Activated CD4-positive, alpha-beta T cell treated with anti-CD3 and anti-CD28 coated beads for 4 hours (primary cell): ENCODE data around the gene MYO7B.

Experiments used
- DNase-seq, 2 donors: peaks; one replicate each; pipeline ENCODE4 v3.0.0-alpha.2; 2020

MYO7B gene

DNA sequence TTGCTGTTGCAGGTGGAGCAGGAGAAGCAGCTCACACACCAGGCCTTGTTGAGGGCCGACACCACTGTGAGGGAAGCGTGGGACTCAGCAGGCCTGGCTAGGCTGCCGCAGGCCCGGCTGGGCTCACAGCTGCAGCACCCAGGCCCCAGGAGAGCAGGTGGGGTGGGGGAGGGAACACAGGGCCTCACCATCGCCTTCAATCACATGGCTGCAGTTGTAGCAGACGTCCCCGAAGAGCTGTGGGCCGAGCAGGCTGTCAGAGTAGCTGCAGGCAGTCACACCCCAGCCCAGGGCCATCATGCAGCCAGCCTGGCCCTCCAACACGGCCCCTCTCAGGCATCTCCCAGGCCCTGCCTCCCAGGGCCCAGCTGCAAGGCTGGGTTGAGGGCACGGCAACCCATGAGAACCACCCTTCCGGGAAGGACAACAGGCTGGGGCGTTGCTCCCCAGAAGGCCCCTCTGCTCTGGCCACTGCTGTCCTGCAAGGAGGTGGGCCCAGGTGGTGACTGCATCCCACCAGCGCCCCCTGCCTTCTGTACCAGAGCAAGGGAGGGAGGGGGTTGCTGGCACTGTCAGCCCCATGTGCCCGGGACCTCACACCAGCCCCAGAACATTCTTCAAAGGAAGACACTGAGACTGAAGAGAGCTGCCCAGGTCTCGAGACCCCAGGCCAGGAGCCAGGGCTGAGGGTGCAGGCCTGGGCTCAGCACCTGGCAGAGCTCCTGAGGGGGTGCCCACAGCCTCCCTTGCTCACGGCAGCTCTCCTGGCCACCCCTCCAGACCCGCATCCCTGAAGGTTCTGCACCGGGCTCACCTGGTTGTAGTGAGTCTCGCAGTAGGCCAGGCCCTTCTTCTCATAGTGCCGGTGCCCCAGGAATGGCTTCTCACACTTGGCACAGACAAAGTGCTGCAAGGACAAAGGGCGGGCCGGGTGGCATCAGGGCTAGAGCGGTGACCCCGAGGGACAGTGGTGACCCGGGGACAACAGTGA is 104.9 kb downstream of the MYO7B start:
- DNase-seq = no peak

DNA sequence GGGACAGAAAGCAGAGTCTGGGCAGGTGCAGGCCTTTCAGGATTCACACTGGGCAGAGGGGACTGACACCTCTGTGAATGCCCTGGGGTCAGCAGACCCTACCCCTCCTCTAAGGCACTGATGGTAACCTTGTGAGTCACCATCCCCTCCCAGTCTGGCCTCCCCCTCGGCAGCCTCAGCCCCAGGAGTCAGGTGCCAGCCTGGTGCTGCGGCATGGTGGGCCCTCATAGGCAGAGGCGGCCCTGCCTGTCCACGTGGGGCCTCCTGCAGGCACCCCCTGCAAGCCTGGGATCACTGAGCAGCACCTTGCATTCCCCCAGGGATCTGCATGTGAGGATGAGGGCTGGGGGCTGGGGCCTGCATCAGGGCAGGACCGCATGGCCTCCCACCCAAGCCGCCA is 105.7 kb downstream of the MYO7B start:
- DNase-seq = no peak

DNA sequence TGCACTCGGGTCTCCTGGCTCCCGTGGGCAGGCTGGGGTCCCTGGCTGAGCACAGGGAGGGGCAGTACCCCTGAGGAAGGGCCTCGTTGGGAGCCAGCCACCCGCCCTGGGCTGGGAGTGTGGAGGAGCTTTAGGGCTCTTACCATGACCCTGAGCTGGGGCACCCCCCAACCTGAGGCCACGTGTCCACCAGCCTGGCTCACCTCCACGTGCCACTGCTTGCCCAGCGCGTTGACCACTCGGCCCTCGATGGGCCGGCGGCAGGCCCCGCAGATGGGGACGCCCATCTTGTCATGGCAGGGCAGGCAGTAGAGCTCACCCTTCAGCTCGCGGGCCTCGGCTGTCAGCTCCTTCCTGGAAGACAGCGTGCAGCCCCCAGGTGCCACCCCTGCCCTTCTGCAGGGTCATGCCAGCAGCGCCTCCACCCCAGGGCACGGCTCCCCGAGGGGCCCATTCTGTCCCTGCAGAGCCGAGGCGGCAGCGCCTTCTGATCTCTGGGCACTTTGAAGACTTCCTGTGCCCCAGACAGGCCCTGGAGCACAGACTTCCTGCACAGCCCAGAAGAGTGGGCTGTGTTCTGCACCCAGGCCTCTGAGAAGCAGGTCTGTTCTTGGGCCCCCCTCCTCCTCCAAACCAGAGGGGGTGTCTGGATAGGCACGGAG is 106.5 kb downstream of the MYO7B start:
- DNase-seq = peak; percentile 35 to 42

- no peak for DNase-seq
These were observed 107.4 kb downstream of the MYO7B start for GRCh38 chr2:127642706-127643438.

DNA sequence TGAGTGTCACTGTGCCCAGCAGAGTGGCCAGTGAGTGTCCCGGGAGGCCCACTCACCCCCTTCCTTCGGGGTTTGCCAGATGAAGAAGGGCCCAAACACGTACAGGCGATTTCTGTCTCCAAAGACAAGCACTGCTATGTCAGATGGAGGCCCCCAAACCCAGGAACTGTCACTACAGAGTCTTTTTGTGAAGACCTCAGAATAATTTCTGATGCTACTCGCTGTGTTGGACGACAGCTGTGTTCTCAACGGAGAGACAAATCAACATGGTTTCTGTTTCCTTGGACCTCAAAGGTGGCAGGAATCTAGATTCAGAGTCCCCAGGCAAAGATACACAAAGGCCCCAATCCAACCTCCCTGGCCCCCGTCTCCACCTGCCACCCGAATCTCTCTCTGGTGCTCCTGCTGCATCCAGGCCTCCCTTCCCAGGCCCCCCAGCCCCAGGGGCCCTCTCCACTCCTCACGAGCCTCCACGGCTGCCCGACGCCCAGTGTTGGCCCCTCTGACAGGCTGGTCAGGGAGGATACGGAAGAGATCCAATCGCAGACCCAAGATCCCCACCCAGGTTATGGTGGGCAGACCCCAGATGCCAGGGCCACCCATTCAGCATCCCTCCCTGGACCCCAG is 108.1 kb downstream of the MYO7B start:
- DNase-seq = no peak

GRCh38 chr2:127644066-127645025 is 108.9 kb downstream of the MYO7B start:
- DNase-seq = no peak

DNA sequence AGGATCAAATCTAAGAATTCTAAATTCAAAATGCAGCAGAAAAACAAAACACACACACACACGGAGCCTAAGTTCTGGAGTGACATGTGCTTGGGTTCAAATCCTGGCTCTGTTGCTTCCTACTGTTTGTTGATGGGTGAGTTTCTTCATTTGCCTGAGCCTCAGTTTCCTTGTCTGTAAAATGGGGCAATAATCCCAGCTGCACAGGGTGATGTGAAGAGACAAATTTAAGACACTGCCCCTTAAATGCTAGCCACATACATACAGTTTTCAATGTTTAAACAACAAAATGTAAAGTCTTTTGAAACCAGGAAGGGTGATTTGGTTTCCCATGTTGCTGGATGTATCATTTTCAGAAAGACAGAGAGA is 109.5 kb downstream of the MYO7B start:
- DNase-seq = no peak

- no peak for DNase-seq
These were observed 110.2 kb downstream of the MYO7B start, which contains the start of gene GPR17 for GRCh38 chr2:127645395-127646291. Gene GPR17, plus strand, starts transcription at chr2:127646153. Its CDS starts 4,583 bp downstream, at chr2:127650736.

GRCh38 chr2:127646487-127647241 is 111.2 kb downstream of the MYO7B start:
- DNase-seq = no peak

DNA sequence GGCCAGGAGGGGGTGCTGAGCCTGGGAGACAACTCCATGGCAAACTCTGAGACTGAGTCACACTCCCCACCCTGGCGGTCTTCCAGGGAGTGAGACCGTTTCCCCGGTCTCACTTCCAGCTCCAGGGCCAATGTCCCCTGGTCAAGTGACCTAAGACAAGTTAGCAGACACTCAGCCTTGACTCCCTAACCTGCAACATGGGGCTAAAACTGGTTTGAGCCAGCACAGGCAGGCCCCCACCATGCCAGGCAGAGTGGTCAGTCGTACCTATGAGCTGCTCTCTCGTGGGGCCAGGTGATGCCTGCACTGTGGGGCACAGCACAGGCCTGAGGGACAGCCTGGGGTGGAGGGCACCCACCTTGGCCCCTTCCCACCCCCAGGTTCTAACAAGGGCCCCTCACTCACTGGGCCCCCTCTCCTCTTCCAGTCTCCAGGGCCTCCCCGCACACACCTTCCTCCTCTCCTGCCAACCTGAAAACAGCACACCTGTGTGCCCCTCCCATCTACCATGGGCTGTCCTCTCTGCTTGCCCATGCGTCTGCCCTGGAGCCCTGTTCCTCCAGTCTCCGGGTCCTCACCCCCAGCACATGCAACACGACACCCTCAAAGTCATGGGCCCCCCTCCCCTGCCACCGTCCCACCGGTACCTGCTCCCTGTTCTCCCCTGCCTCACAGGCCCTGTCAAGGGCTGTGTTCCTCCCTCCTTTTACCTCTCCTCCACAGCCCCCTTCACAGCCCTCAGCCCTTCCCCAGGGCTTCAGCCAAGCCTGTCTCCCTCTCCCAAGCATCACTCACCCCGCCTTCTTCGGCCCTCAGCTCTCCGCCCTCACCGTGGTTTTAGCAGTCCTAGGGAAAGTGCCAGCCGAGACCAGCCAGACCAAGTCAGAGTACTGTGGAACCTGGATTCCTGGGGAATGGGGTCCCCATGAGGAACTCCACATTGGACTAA is 112.0 kb downstream of the MYO7B start:
- no peak for DNase-seq

DNA sequence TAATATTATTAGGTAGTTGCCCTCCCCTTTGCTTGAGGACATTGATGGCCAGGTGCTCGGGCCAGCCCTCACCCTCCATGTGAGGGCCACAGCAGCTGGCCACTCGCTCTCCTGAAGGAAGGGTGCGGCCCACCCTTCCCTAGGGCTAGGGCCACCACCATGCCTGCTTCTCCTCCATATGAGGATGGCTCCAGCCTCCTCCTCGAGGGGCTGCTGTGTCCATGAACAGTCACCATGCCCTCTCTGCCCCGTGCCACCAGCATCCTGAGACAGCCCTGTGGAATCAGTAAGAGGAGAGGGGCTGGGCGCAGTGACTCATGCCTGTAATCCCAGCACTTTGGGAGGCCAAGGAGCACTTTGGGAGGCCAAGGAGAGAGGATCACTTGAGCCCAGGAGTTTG is 112.8 kb downstream of the MYO7B start:
- DNase-seq = no peak

- no peak for DNase-seq
These were observed 113.7 kb downstream of the MYO7B start for GRCh38 chr2:127649100-127649611.

- peak; percentile 86 to 92 for DNase-seq
These were observed 114.2 kb downstream of the MYO7B start for GRCh38 chr2:127649684-127650040.

DNA sequence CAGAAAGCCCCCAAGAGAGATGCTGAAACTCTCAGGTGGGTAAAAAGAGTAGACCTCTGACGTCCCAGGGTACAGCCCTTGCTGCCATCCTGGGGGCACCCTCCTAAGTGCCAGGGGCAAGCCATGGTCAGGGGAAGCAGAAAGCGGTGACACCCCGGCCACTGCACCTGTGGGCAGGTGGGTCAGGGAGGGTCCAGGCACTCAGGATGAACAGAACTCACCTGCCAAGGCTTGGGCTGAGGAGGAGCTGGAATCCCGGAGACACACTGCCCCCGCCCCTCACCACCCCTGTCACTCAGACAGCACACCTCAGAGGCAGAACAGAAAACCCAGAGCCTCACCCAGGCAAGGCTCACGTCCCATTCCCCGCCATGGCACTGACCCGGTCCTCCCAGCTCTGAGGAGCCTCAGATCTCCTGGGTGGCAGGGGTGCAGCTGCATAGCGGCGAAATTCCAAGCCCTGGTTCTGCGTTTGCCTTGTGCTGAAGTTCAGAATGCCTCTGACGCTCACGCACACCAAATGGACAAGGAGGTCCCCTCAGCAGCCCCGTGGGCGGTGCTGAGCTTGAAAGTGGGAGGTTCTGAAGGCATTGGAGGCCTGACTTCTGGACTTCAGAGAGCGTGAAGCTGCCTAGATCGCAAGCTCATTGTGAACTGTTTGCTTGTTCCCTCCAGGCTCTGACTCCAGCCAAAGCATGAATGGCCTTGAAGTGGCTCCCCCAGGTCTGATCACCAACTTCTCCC is 114.7 kb downstream of the MYO7B start:
- DNase-seq = no peak

DNA sequence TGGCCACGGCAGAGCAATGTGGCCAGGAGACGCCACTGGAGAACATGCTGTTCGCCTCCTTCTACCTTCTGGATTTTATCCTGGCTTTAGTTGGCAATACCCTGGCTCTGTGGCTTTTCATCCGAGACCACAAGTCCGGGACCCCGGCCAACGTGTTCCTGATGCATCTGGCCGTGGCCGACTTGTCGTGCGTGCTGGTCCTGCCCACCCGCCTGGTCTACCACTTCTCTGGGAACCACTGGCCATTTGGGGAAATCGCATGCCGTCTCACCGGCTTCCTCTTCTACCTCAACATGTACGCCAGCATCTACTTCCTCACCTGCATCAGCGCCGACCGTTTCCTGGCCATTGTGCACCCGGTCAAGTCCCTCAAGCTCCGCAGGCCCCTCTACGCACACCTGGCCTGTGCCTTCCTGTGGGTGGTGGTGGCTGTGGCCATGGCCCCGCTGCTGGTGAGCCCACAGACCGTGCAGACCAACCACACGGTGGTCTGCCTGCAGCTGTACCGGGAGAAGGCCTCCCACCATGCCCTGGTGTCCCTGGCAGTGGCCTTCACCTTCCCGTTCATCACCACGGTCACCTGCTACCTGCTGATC is 115.4 kb downstream of the MYO7B start:
- DNase-seq = no peak

DNA sequence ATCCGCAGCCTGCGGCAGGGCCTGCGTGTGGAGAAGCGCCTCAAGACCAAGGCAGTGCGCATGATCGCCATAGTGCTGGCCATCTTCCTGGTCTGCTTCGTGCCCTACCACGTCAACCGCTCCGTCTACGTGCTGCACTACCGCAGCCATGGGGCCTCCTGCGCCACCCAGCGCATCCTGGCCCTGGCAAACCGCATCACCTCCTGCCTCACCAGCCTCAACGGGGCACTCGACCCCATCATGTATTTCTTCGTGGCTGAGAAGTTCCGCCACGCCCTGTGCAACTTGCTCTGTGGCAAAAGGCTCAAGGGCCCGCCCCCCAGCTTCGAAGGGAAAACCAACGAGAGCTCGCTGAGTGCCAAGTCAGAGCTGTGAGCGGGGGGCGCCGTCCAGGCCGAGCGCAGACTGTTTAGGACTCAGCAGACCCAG is 115.9 kb downstream of the MYO7B start:
- DNase-seq = no peak

DNA sequence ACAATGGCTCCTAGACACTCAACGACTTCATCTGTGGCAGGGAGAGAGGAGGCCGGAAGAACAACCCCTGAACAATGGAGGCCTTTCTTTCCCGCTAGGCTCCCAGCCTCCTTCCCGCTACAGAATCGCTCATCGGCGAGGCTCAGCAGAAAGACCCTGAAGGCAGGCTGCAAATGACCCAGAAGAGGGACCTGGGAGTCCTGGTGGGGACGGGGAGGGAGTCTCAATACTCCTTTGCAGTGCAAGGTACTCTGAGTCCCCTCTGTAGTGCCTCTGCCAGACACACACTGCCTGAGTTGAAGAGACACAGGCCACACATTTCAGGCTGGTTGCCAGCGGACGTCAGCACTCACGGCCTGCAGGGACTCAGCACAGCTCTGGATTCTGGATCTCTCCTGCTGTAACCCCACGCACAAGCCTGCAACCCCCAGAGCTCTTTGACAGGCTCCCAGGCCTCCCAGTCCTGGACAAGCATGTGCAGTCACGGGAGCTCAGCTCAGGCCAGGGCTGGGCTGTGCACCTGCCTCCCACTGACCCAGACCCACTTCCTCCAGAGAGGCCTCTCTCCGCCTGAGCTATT is 116.6 kb downstream of the MYO7B start:
- DNase-seq = no peak
